Fibroblast of peridontal ligament (primary cell): Measurements from ENCODE around the gene CDH13.

Experiments used
- DNase-seq: peaks from one replicate; pipeline ENCODE4 v3.0.0-alpha.2; 2010; ENCODE audit errors: extremely low read depth

Gene CDH13

GRCh38 chr16:83482545-83483162 lies 855.9 kb downstream of the CDH13 start:
- no peak for DNase-seq

- no peak for DNase-seq
Observed at GRCh38 chr16:83490073-83490472, 863.3 kb downstream of the CDH13 start.

DNA sequence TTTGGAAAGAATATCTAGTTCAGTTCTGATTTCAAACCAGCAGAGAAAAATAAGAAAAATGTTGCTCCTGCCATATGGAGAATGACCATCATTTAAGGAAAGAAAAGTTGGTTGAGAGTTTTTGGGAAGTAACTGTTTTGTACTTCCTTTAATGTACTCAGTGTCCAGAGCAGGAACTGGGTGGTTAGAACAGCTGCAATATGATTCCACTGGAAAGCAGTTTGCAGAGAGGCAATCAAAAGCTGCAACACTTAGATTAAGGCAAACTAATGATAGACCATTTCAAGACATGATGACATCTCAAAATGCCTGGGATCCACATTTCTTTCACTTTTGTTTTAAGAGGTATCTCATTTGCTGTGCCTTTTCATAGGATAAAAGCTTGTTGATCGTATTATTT lies 867.7 kb downstream of the CDH13 start:
- peak; percentile 25 for DNase-seq

- no peak for DNase-seq
Observed at GRCh38 chr16:83501481-83501880, 874.7 kb downstream of the CDH13 start.

DNA sequence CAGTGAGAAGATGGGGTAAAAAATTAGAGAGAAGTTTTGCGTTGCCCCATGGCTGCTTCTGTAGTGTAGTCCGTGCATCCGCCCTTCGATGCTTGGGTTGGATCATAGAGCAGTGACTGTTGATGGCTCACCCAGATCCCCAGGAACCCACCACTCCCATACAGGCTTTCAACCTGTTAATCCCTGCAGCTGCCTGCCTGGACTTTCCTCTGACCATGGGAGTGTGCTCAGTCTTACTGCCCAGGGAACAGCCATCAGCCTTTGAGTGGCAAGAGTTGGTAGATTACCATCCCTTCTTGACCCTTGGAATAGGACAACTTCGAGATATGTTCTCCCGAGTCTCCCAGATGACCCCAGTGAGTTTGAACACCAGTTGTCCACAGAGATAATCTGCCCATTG lies 881.5 kb downstream of the CDH13 start:
- DNase-seq, result no peak

GRCh38 chr16:83509316-83509715 lies 882.5 kb downstream of the CDH13 start:
- DNase-seq, result no peak

GRCh38 chr16:83510906-83511305 lies 884.1 kb downstream of the CDH13 start:
- no peak for DNase-seq

DNA sequence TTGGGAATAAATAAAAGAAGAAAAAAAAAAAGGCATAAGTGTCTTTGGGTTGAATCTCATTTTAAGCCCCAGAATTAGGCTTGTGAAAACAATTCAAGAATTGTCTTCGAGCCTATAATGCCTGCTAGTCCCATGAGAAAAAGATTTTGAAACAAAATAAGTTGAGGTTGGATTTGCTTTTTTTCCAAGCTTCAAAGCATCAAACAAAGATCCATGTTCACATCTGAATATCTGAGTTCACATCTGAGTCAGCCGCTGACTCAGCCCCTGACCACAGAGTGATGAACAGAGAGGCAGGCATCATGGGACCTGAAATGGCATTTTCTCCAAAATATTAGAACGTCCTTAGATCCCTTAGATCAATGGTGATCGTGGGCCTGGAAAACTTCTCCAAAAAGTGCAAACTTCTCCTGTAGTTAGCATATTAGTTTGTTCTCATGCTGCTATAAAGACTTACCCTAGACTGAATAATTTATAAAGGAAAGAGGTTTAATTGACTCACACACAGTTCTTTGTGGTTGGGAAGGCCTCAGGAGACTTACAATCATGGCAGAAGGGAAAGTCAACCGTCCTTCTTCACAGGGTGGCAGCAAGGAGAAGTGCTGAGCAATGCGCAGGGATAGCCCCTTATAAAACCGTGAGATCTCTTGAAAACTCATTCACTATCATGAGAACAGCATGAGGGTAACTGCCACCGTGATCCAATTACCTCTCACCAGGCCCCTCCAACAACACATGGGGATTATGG lies 886.4 kb downstream of the CDH13 start:
- peak; percentile 95 for DNase-seq

GRCh38 chr16:83515395-83515794 lies 888.6 kb downstream of the CDH13 start:
- DNase-seq, result peak; percentile 29

- DNase-seq, result no peak
Observed at GRCh38 chr16:83516931-83517330, 890.2 kb downstream of the CDH13 start.

- no peak for DNase-seq
Observed at GRCh38 chr16:83517398-83517797, 890.6 kb downstream of the CDH13 start.

GRCh38 chr16:83520596-83520995 lies 893.8 kb downstream of the CDH13 start:
- DNase-seq, result no peak

DNA sequence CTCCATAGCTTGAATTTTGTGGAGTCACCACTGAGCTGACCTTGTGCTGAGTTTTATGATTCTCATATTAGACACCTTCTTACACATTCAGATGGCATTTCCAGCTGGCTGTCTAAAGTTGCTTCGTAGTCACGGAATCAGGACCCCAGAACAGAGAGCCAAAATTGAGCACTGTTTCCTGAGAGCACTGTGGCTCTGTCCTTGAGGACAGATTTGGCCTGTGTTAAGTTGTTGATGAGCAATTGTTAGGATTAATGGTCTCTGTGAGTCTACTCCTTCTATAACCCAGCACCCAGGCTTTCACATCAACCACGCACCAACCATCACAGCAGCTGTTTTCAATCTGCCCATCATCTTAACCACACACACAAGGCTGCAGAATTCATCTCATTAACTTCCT lies 903.5 kb downstream of the CDH13 start:
- DNase-seq, result peak; percentile 72

DNA sequence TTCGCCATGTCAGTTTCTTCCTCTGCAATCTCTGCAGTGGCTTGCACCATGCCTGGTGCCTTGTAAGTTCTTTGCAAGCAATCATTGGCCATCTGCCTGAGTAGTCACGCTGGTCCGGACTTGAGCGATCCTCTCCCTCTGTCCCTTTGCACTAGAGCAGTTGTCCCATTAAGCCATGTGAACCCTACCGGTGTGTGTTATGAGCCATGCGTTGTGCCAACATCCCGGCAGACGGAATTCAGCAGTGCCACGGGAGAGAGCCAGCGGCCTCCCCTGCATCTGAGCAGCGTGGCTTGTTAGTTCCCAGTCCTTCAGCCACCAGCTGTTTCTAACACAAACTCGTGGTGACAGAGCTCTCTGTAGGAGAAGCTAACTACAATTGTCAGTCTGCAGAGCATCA lies 905.9 kb downstream of the CDH13 start:
- no peak for DNase-seq

GRCh38 chr16:83533193-83533592 lies 906.4 kb downstream of the CDH13 start:
- peak; percentile 36 for DNase-seq

- DNase-seq, result no peak
Observed at GRCh38 chr16:83538707-83539106, 911.9 kb downstream of the CDH13 start.

- DNase-seq, result no peak
Observed at GRCh38 chr16:83539736-83540490, 913.1 kb downstream of the CDH13 start.

GRCh38 chr16:83541231-83541630 lies 914.5 kb downstream of the CDH13 start:
- DNase-seq, result peak; percentile 28

GRCh38 chr16:83542491-83542890 lies 915.7 kb downstream of the CDH13 start:
- no peak for DNase-seq

- peak; percentile 35 for DNase-seq
Observed at GRCh38 chr16:83549316-83550182, 922.8 kb downstream of the CDH13 start.

- DNase-seq, result no peak
Observed at GRCh38 chr16:83550183-83550569, 923.4 kb downstream of the CDH13 start.

DNA sequence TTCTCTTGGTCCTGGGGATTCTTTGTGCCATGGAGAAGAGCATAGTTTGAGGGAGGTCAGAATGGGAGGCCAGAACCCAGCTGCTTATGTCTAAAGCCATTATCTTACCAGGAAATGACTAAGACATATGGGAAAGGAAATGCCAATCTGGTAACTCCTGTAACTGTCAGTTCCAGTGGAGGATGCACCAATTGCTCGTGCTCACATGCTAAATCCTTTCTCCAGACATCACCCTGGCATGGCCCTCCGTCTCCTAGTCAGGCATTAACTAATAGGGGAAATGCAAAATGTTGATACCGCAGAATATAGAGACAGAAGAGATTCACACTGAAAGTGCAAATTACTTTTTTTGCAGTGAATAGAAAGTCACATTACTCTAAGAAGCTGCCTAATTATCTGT lies 925.5 kb downstream of the CDH13 start:
- DNase-seq, result no peak
